ENCODE results near the gene RPP30. TPM values are rescaled to one million over a fixed set of nuclear protein-coding genes. Genes with fewer than 3 reads are reported as not detected.

The RPP30 gene
- total and polyA plus RNA-seq, 2 of the 13 experiments (the other 11 are each of a cell fraction or from before 2014, with no cell fraction given) = 27.1 to 65.0 TPM

- peak; percentile 92 for TF ChIP-seq ZNF646 (CRISPR knock-in tag; IDR thresholded peaks at IDR 0.05)
- TF ChIP-seq ZSCAN22 (CRISPR knock-in tag; IDR thresholded peaks at IDR 0.05) = no peak
- no peak for TF ChIP-seq REPIN1 (CRISPR knock-in tag; IDR thresholded peaks at IDR 0.05; ENCODE audit: borderline replicate concordance, low read depth)
- no peak for TF ChIP-seq ZNF547 (CRISPR knock-in tag; IDR thresholded peaks at IDR 0.05)
- no peak for TF ChIP-seq SRSF4 (IDR thresholded peaks at IDR 0.05; ENCODE audit: low read depth, low read length, poor library complexity, severe bottlenecking)
- no peak for TF ChIP-seq ZNF484 (CRISPR knock-in tag; IDR thresholded peaks at IDR 0.05; ENCODE audit: borderline replicate concordance, low read depth)
- TF ChIP-seq PHF21A (CRISPR knock-in tag; IDR thresholded peaks at IDR 0.05) = peak; percentile 82
- TF ChIP-seq MAFF (IDR thresholded peaks at IDR 0.05; ENCODE audit: low read depth, low read length) = peak; percentile 18; the same call in 1 of the 2 replicates
- no peak for TF ChIP-seq GTF2F1 (IDR thresholded peaks at IDR 0.05; ENCODE audit: low read length)
- no peak for TF ChIP-seq KDM4B (CRISPR knock-in tag; IDR thresholded peaks at IDR 0.05)
- 0 out of 2 replicates have a peak, but pooled peaks have one; percentile 11 for TF ChIP-seq THRA (CRISPR knock-in tag; IDR thresholded peaks at IDR 0.05; ENCODE audit: borderline replicate concordance)
- TF ChIP-seq ZNF275 (CRISPR knock-in tag; IDR thresholded peaks at IDR 0.05; ENCODE audit: borderline replicate concordance) = peak; percentile 60; the same call in 1 of the 2 replicates
- TF ChIP-seq TCF12 (IDR thresholded peaks at IDR 0.05) = no peak
- TF ChIP-seq TCF12 (CRISPR knock-in tag; IDR thresholded peaks at IDR 0.05) = peak; percentile 59; the same call in 1 of the 2 replicates
- TF ChIP-seq TBX2 (CRISPR knock-in tag; IDR thresholded peaks at IDR 0.05; ENCODE audit: borderline replicate concordance) = peak; percentile 88
- TF ChIP-seq THYN1 (CRISPR knock-in tag; IDR thresholded peaks at IDR 0.05; ENCODE audit: borderline replicate concordance, low read depth) = no peak
- no peak for TF ChIP-seq ZNF138 (CRISPR knock-in tag; IDR thresholded peaks at IDR 0.05; ENCODE audit: low read depth)
- TF ChIP-seq ZNF569 (CRISPR knock-in tag; IDR thresholded peaks at IDR 0.05; ENCODE audit: borderline replicate concordance) = no peak
- no peak for TF ChIP-seq SMAD9 (CRISPR knock-in tag; IDR thresholded peaks at IDR 0.05)
- no peak for TF ChIP-seq FOXC1 (CRISPR knock-in tag; IDR thresholded peaks at IDR 0.05; ENCODE audit: borderline replicate concordance)
Measured at GRCh38 chr10:90930971-90931871, 59.4 kb downstream of the RPP30 start (continued).

Data from HepG2 (cell line).